ENCODE results near the gene MCF2L2. TPM values are rescaled to one million over a fixed set of nuclear protein-coding genes. Genes with fewer than 3 reads are reported as not detected.
A peak's percentile ranks its signal among the peaks of the same experiment; 100 is the strongest.

Gene MCF2L2
- total and polyA plus RNA-seq, 2 experiments from 2014 or later, result not detected

DNA sequence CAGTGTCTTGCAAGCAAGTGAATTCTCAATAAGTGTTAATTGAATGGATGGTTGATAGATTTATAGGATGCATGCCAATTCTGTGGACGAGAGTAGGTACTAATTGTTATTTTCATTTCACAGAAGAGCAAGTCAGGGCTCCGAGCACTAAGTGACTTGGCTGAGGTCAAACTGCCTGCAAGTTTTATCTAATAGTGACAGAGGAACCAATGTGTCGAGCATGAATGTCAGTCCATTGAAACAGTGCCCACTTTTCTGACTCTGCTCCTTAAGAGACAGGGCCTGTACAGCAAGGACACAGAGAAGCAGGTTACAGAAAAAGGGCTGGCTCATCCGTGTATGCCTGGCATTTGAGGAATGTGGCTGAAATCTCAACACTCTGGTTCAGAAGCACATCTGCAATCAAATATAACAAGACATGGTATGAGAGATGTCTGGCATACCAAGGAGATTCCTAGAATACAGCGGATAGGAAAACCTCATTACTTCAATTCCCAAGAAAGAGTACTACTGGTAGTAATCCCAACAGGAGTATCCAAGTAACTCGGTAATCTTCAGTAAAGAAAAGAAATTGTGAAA, 181.3 kb downstream of the MCF2L2 start:
- TF ChIP-seq EZH2 (IDR thresholded peaks at IDR 0.05; ENCODE audit: insufficient read depth, poor library complexity, severe bottlenecking), result no peak
- TF ChIP-seq EZH2phosphoT487 (IDR thresholded peaks at IDR 0.05; ENCODE audit: insufficient read depth, low read depth), result no peak
- H3K27ac ChIP-seq, result no peak overlapping the region
- H2AFZ ChIP-seq, result no peak overlapping the region
- no peaks in the 10 kb centered on the region for H3F3A ChIP-seq (ENCODE audit: insufficient read depth)
- no peaks in the 10 kb centered on the region for H4K20me1 ChIP-seq (ENCODE audit: insufficient read depth)
- no peaks in the 10 kb centered on the region for H3K36me3 ChIP-seq (ENCODE audit: low read depth)
- H3K4me1 ChIP-seq (ENCODE audit: insufficient read depth), result no peaks in the 10 kb centered on the region
- WGBS, 2 experiments (ENCODE audit: low coverage in 1 of 2, low lambda C conversion rate in 2 of 2, missing lambda C conversion rate in 2 of 2), result 61 to 62% methylated on average over 6 of the region's 6 CpGs
- H3K79me2 ChIP-seq (ENCODE audit: insufficient read depth), result no peaks in the 10 kb centered on the region
- H3K9me2 ChIP-seq (ENCODE audit: insufficient read depth), result no peaks in the 10 kb centered on the region
- H3K27me3 ChIP-seq (replicated peaks; ENCODE audit: insufficient read depth), result no peaks in the 10 kb centered on the region
- no peak for DNase-seq
- no peak overlapping the region for H3K4me2 ChIP-seq (ENCODE audit: unreplicated experiment)
- no peak overlapping the region for H3K9ac ChIP-seq
- no peak overlapping the region for H3K4me3 ChIP-seq
- H3K9me3 ChIP-seq (ENCODE audit: low read depth), result no peaks in the 10 kb centered on the region
- in situ Hi-C loops (cut with MboI), result no loop called here

DNA sequence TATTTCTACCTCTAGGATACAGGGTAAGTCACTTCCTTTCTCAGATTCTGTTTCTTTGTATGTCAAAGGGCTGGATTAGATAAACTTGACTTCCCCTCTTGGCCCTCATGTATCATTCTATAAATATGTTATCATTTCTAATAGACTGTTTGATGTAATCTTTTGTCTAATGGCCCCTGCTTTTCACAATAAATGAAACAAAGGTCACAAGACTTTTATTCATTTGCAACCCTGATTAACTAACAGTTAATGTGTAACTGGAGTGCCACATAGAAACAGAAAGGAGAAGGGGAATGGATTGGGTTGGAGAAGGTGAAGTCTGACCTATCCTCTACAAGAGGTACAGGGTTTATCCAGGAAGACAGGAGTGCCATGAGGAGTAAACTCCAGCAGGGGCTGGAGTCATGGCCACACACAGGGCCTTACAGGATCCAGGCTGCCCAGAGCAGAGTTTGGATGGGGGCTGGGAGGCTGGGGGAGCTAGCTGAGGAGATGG, 183.4 kb downstream of the MCF2L2 start:
- in situ Hi-C loops (cut with MboI), result no loop called here
- no peak for DNase-seq
- no peaks in the 10 kb centered on the region for H3K27me3 ChIP-seq (replicated peaks; ENCODE audit: insufficient read depth)
- H3K27ac ChIP-seq, result no peak overlapping the region
- H2AFZ ChIP-seq, result no peak overlapping the region
- H3K4me2 ChIP-seq (ENCODE audit: unreplicated experiment), result no peak overlapping the region
- H3K9ac ChIP-seq, result no peak overlapping the region
- no peaks in the 10 kb centered on the region for H4K20me1 ChIP-seq (ENCODE audit: insufficient read depth)
- H3K9me3 ChIP-seq (ENCODE audit: low read depth), result no peaks in the 10 kb centered on the region
- no peaks in the 10 kb centered on the region for H3K4me1 ChIP-seq (ENCODE audit: insufficient read depth)
- H3K79me2 ChIP-seq (ENCODE audit: insufficient read depth), result no peaks in the 10 kb centered on the region
- no peaks in the 10 kb centered on the region for H3F3A ChIP-seq (ENCODE audit: insufficient read depth)
- H3K4me3 ChIP-seq, result no peak overlapping the region
- H3K9me2 ChIP-seq (ENCODE audit: insufficient read depth), result no peaks in the 10 kb centered on the region
- no peaks in the 10 kb centered on the region for H3K36me3 ChIP-seq (ENCODE audit: low read depth)
- TF ChIP-seq EZH2phosphoT487 (IDR thresholded peaks at IDR 0.05; ENCODE audit: insufficient read depth, low read depth) (no peak), EZH2 (IDR thresholded peaks at IDR 0.05; ENCODE audit: insufficient read depth, poor library complexity, severe bottlenecking) (no peak)

DNA sequence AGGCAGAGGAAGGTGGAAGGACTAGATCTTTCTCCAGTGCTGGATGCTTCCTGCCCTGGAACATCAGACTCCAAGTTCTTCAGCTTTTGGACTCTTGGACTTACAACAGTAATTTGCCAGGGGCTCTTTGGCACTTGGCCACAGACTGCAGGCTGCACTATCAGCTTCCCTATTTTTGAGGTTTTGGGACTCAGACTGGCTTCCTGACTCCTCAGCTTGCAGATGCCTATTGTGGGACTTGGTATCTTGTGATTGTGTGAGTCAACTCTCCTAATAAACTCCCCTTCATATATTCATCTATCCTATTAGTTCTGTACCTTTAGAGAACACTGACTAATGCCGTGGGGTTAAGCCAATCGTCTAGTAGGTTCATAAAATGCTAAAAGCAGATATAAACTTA, 184.2 kb downstream of the MCF2L2 start:
- 83 to 96% methylated on average over 2 of the region's 2 CpGs for WGBS, 2 experiments (ENCODE audit: low coverage in 1 of 2, low lambda C conversion rate in 2 of 2, missing lambda C conversion rate in 2 of 2)
- DNase-seq, result no peak

DNA sequence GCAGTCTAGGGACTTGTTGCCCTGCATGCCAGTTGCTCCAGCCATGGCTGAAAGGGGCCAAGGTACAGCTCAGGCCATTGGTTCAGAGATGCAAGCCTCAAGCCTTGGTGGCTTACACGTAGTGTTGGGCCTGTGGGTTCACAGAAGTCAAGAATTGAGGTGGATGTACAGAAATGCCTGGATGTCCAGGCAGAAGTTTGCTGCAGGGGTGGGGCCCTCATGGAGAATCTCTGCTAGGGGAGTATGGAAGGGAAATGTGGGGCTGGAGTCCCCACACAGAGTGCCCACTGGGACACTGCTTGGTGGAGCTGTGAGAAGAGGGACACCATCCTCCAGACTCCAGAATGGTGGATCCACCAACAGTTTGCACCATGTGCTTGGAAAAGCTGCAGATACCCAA, 186.0 kb downstream of the MCF2L2 start:
- no peaks in the 10 kb centered on the region for H4K20me1 ChIP-seq (ENCODE audit: insufficient read depth)
- no peak overlapping the region for H3K27ac ChIP-seq
- no peak overlapping the region for H2AFZ ChIP-seq
- no peaks in the 10 kb centered on the region for H3K79me2 ChIP-seq (ENCODE audit: insufficient read depth)
- H3K4me2 ChIP-seq (ENCODE audit: unreplicated experiment), result no peak overlapping the region
- H3K36me3 ChIP-seq (ENCODE audit: low read depth), result no peaks in the 10 kb centered on the region
- no peaks in the 10 kb centered on the region for H3K9me3 ChIP-seq (ENCODE audit: low read depth)
- H3K9me2 ChIP-seq (ENCODE audit: insufficient read depth), result no peaks in the 10 kb centered on the region
- no peak overlapping the region for H3K4me3 ChIP-seq
- H3F3A ChIP-seq (ENCODE audit: insufficient read depth), result no peaks in the 10 kb centered on the region
- no peak overlapping the region for H3K9ac ChIP-seq
- no peaks in the 10 kb centered on the region for H3K27me3 ChIP-seq (replicated peaks; ENCODE audit: insufficient read depth)
- no peaks in the 10 kb centered on the region for H3K4me1 ChIP-seq (ENCODE audit: insufficient read depth)
- TF ChIP-seq EZH2phosphoT487 (IDR thresholded peaks at IDR 0.05; ENCODE audit: insufficient read depth, low read depth), result no peak
- no peak for TF ChIP-seq EZH2 (IDR thresholded peaks at IDR 0.05; ENCODE audit: insufficient read depth, poor library complexity, severe bottlenecking)
- 14 to 21% methylated on average over 1 of the region's 1 CpG for WGBS, 2 experiments (ENCODE audit: low coverage in 1 of 2, low lambda C conversion rate in 2 of 2, missing lambda C conversion rate in 2 of 2)
- in situ Hi-C loops (cut with MboI), result no loop called here
- no peak for DNase-seq

More for the DNA sequence above, 184.2 kb downstream of the MCF2L2 start:
- H3K36me3 ChIP-seq (ENCODE audit: low read depth), result no peaks in the 10 kb centered on the region
- H3K79me2 ChIP-seq (ENCODE audit: insufficient read depth), result no peaks in the 10 kb centered on the region
- in situ Hi-C loops (cut with MboI), result no loop called here
- no peak overlapping the region for H2AFZ ChIP-seq
- H3K4me1 ChIP-seq (ENCODE audit: insufficient read depth), result no peaks in the 10 kb centered on the region
- no peak overlapping the region for H3K4me3 ChIP-seq
- no peak overlapping the region for H3K9ac ChIP-seq
- no peak overlapping the region for H3K4me2 ChIP-seq (ENCODE audit: unreplicated experiment)
- H3K27ac ChIP-seq, result no peak overlapping the region
- H3K9me2 ChIP-seq (ENCODE audit: insufficient read depth), result no peaks in the 10 kb centered on the region
- TF ChIP-seq EZH2phosphoT487 (IDR thresholded peaks at IDR 0.05; ENCODE audit: insufficient read depth, low read depth), result no peak
- TF ChIP-seq EZH2 (IDR thresholded peaks at IDR 0.05; ENCODE audit: insufficient read depth, poor library complexity, severe bottlenecking), result no peak
- H3F3A ChIP-seq (ENCODE audit: insufficient read depth), result no peaks in the 10 kb centered on the region
- no peaks in the 10 kb centered on the region for H4K20me1 ChIP-seq (ENCODE audit: insufficient read depth)
- no peaks in the 10 kb centered on the region for H3K9me3 ChIP-seq (ENCODE audit: low read depth)
- H3K27me3 ChIP-seq (replicated peaks; ENCODE audit: insufficient read depth), result no peaks in the 10 kb centered on the region

DNA sequence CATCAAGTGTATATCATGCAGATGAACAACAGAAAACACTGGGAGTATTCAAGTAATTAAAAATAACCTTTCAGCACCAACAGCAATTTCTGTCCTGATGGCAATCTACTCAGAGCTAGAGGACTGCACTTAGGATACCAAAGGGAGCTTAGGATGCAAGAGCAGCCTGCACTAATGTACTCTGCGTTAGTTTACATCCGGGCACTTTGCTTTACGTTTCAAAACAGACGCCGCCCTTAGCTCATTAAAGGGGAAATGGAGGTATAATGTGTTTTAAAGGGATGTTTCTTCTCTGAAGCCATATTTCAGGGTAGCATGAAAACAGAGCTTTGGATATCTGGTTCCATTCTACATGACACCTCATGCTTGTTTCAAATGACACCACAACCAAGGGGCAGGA, 189.4 kb downstream of the MCF2L2 start:
- H3F3A ChIP-seq (ENCODE audit: insufficient read depth), result no peaks in the 10 kb centered on the region
- H3K27ac ChIP-seq, result no peak overlapping the region
- H3K4me1 ChIP-seq (ENCODE audit: insufficient read depth), result no peaks in the 10 kb centered on the region
- no peaks in the 10 kb centered on the region for H3K36me3 ChIP-seq (ENCODE audit: low read depth)
- H3K9me3 ChIP-seq (ENCODE audit: low read depth), result no peaks in the 10 kb centered on the region
- no peaks in the 10 kb centered on the region for H3K79me2 ChIP-seq (ENCODE audit: insufficient read depth)
- no peaks in the 10 kb centered on the region for H3K27me3 ChIP-seq (replicated peaks; ENCODE audit: insufficient read depth)
- no peak for DNase-seq
- H3K4me2 ChIP-seq (ENCODE audit: unreplicated experiment), result no peak overlapping the region
- H2AFZ ChIP-seq, result peak overlapping the region; percentile 53; the same call in 1 of the 2 replicates
- WGBS, 2 experiments (ENCODE audit: low coverage in 1 of 2, low lambda C conversion rate in 2 of 2, missing lambda C conversion rate in 2 of 2), result 17 to 21% methylated on average over 5 of the region's 5 CpGs
- TF ChIP-seq EZH2 (IDR thresholded peaks at IDR 0.05; ENCODE audit: insufficient read depth, poor library complexity, severe bottlenecking), result no peak
- no peak for TF ChIP-seq EZH2phosphoT487 (IDR thresholded peaks at IDR 0.05; ENCODE audit: insufficient read depth, low read depth)
- no peak overlapping the region for H3K4me3 ChIP-seq
- H3K9me2 ChIP-seq (ENCODE audit: insufficient read depth), result no peaks in the 10 kb centered on the region
- no peaks in the 10 kb centered on the region for H4K20me1 ChIP-seq (ENCODE audit: insufficient read depth)
- in situ Hi-C loops (cut with MboI), result no loop called here
- H3K9ac ChIP-seq, result no peak overlapping the region
